Activated CD4-positive, alpha-beta T cell treated with anti-CD3 and anti-CD28 coated beads for 48 hours (primary cell): ENCODE results near the gene PCOLCE2.

Experiments used
- DNase-seq: peaks from one replicate; pipeline ENCODE4 v3.0.0-alpha.2; 2020

Gene PCOLCE2

DNA sequence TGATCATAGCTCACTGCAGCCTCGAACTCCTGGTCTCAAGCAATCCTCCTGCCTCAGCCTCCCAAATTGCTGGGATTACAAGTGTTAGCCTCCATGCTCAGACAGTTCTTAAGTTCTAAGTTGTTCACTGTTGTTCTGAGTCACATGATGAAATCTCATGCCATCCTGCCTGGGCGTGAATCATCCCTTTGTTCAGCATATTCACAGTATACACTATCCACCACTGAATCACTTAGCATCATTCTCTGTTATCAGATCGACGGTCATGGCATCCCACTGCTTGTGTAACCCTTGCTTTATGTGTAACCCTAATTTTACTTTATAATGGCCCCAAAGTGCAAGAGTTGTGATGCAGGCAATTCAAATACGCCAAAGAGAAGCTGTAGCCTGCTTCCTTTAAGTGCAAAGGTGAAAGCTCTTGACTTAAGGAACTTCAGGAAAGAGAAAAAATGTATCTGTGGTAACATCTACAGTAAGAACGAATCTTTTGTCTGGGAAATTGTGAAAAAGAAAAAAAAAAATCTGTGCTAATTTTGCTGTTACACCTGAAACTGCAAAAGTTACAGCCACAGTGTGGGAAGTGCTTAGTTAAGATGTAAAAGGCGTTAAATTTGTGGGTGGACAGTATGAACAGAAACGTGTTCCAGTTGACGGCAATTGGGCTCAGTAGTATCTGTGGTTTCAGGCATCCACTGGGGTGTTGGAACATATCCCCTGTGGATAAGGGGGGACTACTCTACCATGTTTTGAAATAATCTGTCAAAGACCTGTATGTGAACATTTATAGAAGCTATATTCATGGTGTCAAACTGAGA is 80.6 kb downstream of the PCOLCE2 start:
- DNase-seq: peak; percentile 54

DNA sequence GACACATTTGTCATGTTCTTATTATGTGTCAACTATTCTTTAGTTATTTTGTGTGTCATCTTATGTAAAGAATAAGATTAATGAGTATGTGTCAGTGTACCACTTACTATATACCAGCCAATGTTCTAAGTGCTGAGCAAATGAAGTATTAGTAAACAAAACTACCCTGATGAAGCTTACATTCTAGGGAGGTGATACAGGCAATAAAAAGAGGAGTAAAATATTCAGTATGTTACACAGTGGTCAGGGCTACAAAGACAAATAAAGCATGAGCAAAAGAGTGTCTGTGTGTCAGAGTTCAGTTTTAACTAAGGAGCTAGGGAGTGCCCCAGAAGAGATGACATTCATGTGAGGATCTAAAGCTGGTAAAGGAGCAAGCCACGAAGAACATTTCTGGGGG is 86.0 kb downstream of the PCOLCE2 start:
- DNase-seq: no peak

- DNase-seq: no peak
Measured at GRCh38 chr3:142801746-142802145, 87.1 kb downstream of the PCOLCE2 start.

- no peak for DNase-seq
Measured at GRCh38 chr3:142796823-142797222, 92.1 kb downstream of the PCOLCE2 start.

GRCh38 chr3:142795332-142795731 is 93.6 kb downstream of the PCOLCE2 start:
- DNase-seq: no peak

- DNase-seq: no peak
Measured at GRCh38 chr3:142794508-142794907, 94.4 kb downstream of the PCOLCE2 start.

DNA sequence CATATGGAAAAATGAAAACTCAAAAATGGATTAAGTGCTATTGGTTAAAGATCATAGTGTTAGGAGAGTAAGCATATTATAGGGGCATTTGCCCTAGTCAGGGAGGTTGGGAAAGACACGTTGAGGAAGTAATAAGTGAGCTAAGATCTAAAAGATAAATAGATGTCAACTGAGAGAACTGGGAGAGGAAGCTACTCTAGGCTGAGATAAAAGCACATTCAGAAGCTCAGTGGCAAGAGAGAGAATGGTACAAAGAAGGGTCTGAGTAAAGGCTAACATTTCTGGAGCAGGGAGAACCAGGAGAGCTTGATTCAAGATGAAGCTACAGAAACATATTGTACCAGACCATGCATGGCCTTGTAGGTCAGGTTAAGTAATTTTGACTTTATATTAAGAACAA is 101.2 kb downstream of the PCOLCE2 start:
- no peak for DNase-seq

DNA sequence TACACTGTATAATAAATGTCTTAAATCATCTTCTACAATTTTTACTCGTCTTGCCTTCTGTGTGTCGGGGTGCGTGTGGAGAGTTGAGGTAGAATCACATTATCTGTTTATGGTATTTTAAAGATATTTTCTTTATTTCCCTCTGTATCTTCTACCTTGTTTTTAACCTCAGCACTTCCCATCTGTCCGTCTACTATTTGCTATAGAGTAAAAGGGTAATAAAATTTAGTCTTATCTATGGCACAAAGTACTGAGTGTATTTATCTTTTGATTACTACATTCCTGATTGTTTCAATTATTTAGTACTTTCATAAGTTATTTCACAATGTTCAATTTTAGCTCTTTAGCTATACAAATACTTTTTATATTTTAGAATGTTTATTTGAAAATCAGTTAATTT is 102.9 kb downstream of the PCOLCE2 start:
- no peak for DNase-seq

DNA sequence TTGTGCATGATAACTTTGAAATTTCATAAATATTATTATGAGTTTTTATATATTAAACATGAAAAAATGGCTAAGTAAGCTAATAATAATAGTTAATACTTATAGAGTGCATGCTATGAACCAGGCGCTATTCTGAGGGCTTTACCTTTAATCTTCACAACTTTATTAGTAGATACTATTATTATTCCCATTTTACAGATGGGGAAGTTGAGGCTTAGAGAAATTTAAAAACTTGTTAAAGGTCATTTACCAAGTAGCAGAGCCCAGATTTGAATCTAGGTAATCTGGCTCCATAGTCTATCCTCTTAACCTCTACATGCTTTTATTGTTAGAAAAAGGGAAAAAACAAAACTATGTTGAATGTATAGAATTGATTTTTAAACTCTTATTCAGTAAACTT is 104.7 kb downstream of the PCOLCE2 start:
- DNase-seq: no peak

- DNase-seq: no peak
Measured at GRCh38 chr3:142782616-142783015, 106.3 kb downstream of the PCOLCE2 start.

GRCh38 chr3:142779591-142779990 is 109.3 kb downstream of the PCOLCE2 start:
- no peak for DNase-seq

DNA sequence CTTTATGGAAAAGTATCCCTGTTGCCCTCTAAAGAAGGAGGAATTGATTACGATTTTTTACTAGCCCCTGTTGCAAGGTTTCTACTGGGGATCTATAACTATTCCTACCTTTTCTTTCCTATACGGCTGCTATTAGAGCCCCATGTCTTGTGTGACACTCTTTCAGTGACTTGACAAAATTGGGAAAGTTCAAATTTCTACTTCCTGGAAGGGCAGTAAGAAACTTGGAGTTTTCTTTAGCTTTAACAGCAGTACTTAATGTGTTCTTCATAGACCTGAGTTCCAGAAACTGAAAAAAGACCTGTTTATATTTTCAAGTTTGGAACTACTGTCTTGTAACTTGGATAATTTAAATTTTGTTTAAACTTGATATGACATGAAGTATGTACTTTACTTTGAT is 110.3 kb downstream of the PCOLCE2 start:
- no peak for DNase-seq

DNA sequence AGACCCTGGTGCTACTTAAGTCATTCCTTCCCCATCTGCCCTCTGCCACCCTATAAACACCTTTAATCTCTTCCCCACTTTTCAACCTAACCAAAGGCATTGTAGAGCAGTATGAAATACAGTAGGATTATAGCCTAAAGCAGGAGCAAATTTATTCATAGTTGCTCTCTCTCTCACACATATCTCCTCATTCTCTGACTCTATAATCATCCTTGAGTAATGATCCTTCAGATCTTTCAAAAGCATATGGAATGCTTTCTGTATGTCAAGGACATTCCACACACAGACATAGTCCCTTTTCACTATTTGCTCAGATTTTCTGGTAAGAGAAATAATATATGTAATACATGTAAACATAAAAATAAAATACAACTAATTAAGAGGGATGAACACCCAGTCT is 111.0 kb downstream of the PCOLCE2 start:
- no peak for DNase-seq

DNA sequence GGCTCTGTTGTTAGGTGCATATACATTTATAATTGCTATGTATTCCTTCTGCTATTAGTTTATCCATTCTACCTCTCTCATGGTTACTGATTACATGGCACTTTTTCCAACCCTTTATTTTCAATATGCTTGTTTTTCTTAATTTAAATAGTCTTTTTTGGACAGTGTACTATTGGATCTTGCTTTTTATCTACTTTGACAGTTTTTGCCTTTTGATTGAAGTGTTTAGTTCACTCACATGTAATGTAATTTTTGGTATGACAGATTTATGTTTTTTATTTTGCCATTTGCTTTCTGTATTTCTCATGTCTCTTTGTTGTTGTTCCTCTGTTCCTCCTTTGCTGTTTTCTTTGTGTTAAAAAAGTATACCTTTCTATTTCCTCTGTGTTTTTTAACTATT is 120.5 kb downstream of the PCOLCE2 start:
- DNase-seq: no peak
